GM12891 (cell line): ENCODE data around the gene ADIPOR2.

Experiments used
- POLR2A ChIP-seq: IDR thresholded peaks from 2 replicates; pipeline ENCODE4 v1.6.1; 2011; ENCODE audit warnings: low read depth, low read length, control low read depth
- SPI1 ChIP-seq: IDR thresholded peaks from 2 replicates; pipeline ENCODE4 v1.6.1; 2011; ENCODE audit warnings: low read depth, low read length, control low read depth

DNA sequence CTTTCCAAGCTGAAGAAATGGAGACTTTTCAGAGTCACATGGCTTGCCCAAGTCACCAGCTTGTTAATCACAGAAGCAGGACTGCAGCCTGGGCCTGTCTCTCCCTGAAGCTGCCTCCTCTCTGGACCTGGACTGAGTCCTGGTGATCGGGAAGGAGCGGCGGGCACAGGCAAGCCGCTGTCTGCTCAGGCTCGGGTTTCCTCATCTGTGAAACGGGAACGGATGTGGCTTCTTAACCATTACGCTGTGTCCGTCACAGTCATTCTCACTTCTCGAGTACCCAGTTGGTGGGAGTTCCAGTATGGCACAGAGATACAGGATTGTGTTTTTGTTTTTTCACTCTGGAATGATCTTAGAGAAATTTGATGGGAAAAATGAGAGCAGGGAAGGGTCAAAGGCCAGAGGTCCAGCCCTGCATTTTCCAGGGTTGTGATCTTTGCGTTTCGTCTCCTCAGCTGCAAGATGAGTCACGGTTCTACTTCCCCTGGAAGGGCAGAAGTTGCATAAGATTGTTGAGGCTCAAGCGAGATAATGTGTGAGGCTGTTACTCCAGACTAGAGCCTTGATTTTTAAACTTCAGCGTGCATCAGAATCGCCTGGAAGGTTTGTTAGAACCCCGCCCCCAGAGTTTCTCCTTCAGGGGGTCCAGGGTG is 121.9 kb downstream of the ADIPOR2 start:
- TF ChIP-seq SPI1 (no peak; the same call in 1 of the 2 replicates), POLR2A (no peak)
